ENCODE data around the gene SYCN. TPM values are rescaled to one million over a fixed set of nuclear protein-coding genes. Genes with fewer than 3 reads are reported as not detected.
"Not testable (repeated sequence)": the region's sequence is repeated elsewhere in the genome, so short reads cannot be mapped to it uniquely, and the experiment has no call there.

The SYCN gene
- total RNA-seq, 4 donors from 2014 or later, result 1.3 to 6.0 TPM; not detected in 2

- Histone ChIP-seq H3K27me3 (peaks cover 0 to 25% of the 10 kb centered on the region in 2 donors), H3K27ac (no peak overlapping the region), H3K9me3 (peaks cover 0 to 31% (median 0%) of the 10 kb centered on the region in 4 donors), H3K4me1 (no peaks in the 10 kb centered on the region), H3K36me3 (no peaks in the 10 kb centered on the region), H3K4me3 (no peak overlapping the region)
- WGBS, 2 donors, result 78 to 89% methylated on average over 15 of the region's 15 CpGs
- no peak for DNase-seq (ENCODE audit: low spot score in 2 of 2)
- TF ChIP-seq EP300 (IDR thresholded peaks at IDR 0.05) (no peak), POLR2A (IDR thresholded peaks at IDR 0.05) (no peak), CTCF (IDR thresholded peaks at IDR 0.05) (no peak)
These were observed 14.4 kb upstream of the SYCN start for GRCh38 chr19:39218230-39219007.

- Histone ChIP-seq H3K27ac (no peak overlapping the region), H3K36me3 (no peaks in the 10 kb centered on the region), H3K4me1 (no peaks in the 10 kb centered on the region), H3K4me3 (no peak overlapping the region), H3K9me3 (peaks cover 0 to 31% (median 0%) of the 10 kb centered on the region in 4 donors), H3K27me3 (peaks cover 0 to 21% of the 10 kb centered on the region in 2 donors)
- no peak for TF ChIP-seq POLR2A (IDR thresholded peaks at IDR 0.05)
- TF ChIP-seq CTCF (IDR thresholded peaks at IDR 0.05), result no peak
- no peak for TF ChIP-seq EP300 (IDR thresholded peaks at IDR 0.05)
- DNase-seq (ENCODE audit: low spot score in 2 of 2), result no peak
- WGBS, 2 donors, result 85 to 86% methylated on average over 5 of the region's 5 CpGs
These were observed 13.0 kb upstream of the SYCN start for GRCh38 chr19:39217094-39217493.

- not testable (repeated sequence) for H3K36me3 ChIP-seq; DNase-seq (ENCODE audit: low spot score in 2 of 2); H3K4me3 ChIP-seq; H3K4me1 ChIP-seq; H3K27ac ChIP-seq
- peaks cover 0 to 31% (median 0%) of the 10 kb centered on the region in 4 donors for H3K9me3 ChIP-seq
- 85 to 87% methylated on average over 3 of the region's 3 CpGs for WGBS, 2 donors
- peaks cover 0 to 21% of the 10 kb centered on the region in 2 donors for H3K27me3 ChIP-seq
These were observed 11.3 kb upstream of the SYCN start for GRCh38 chr19:39215323-39215722.

GRCh38 chr19:39212375-39212742, 8.3 kb upstream of the SYCN start:
- WGBS, 2 donors, result 12 to 32% methylated on average over 8 of the region's 8 CpGs
- no peak for DNase-seq (ENCODE audit: low spot score in 2 of 2)

GRCh38 chr19:39211731-39212374, 7.8 kb upstream of the SYCN start:
- Histone ChIP-seq H3K36me3 (no peaks in the 10 kb centered on the region), H3K9me3 (peaks cover 0 to 18% (median 0%) of the 10 kb centered on the region in 4 donors), H3K27ac (no peak overlapping the region), H3K27me3 (peaks cover 0 to 17% of the 10 kb centered on the region in 2 donors), H3K4me1 (no peaks in the 10 kb centered on the region), H3K4me3 (no peak overlapping the region)
- 75 to 77% methylated on average over 11 to 13 of the region's 13 CpGs for WGBS, 2 donors
- DNase-seq (ENCODE audit: low spot score in 2 of 2), result no peak
- no peak for TF ChIP-seq CTCF (IDR thresholded peaks at IDR 0.05)
- no peak for TF ChIP-seq POLR2A (IDR thresholded peaks at IDR 0.05)
- no peak for TF ChIP-seq EP300 (IDR thresholded peaks at IDR 0.05)

More at GRCh38 chr19:39212375-39212742, 8.3 kb upstream of the SYCN start:
- TF ChIP-seq CTCF (IDR thresholded peaks at IDR 0.05), result no peak
- TF ChIP-seq EP300 (IDR thresholded peaks at IDR 0.05), result no peak
- no peak for TF ChIP-seq POLR2A (IDR thresholded peaks at IDR 0.05)
- Histone ChIP-seq H3K27ac (no peak overlapping the region), H3K9me3 (peaks cover 0 to 23% (median 0%) of the 10 kb centered on the region in 4 donors), H3K4me1 (no peaks in the 10 kb centered on the region), H3K27me3 (peaks cover 0 to 14% of the 10 kb centered on the region in 2 donors), H3K36me3 (no peaks in the 10 kb centered on the region), H3K4me3 (no peak overlapping the region)

Measured in tibial nerve (tissue), 4 donors.